Hepatocyte (in vitro differentiated cells): Measurements from ENCODE around the gene DMD. TPM values are rescaled to one million over a fixed set of nuclear protein-coding genes. Genes with fewer than 3 reads are reported as not detected.

ENCODE experiments used
- DNase-seq: peaks from one replicate; pipeline ENCODE4 v3.0.0-alpha.2; 2016; ENCODE audit warnings: low spot score
- H2AFZ ChIP-seq: fragments of 200-600 bp; sonication (generic); 2 replicates; pipeline ENCODE4 v1.6.0; 2016; ENCODE audit warnings: antibody characterized with exemption, mild to moderate bottlenecking
- H3K27ac ChIP-seq: fragments of 200-600 bp; sonication (generic); 2 replicates; pipeline ENCODE4 v1.5.1; 2016; ENCODE audit warnings: mild to moderate bottlenecking
- H3K27me3 ChIP-seq: fragments of 200-600 bp; sonication (generic); 2 replicates; pipeline ENCODE4 v1.6.1; 2016
- H3K36me3 ChIP-seq: fragments of 200-600 bp; sonication (generic); replicated peaks from 2 replicates; pipeline ENCODE4 v1.5.1; 2016; ENCODE audit warnings: low read depth; ENCODE audit not compliant: insufficient read depth
- H3K4me1 ChIP-seq: fragments of 200-600 bp; sonication (generic); 2 replicates; pipeline ENCODE4 v1.5.1; 2016; ENCODE audit warnings: mild to moderate bottlenecking, moderate library complexity; ENCODE audit not compliant: insufficient read depth
- H3K4me2 ChIP-seq: fragments of 200-600 bp; sonication (generic); 2 replicates; pipeline ENCODE4 v1.6.0; 2016
- H3K4me3 ChIP-seq: fragments of 200-600 bp; sonication (generic); 2 replicates; pipeline ENCODE4 v1.5.1; 2016; ENCODE audit warnings: mild to moderate bottlenecking
- H3K79me2 ChIP-seq: fragments of 200-600 bp; sonication (generic); 2 replicates; pipeline ENCODE4 v1.6.0; 2017; ENCODE audit warnings: mild to moderate bottlenecking
- H3K9me2 ChIP-seq: fragments of 200-600 bp; sonication (generic); replicated peaks from 2 replicates; pipeline ENCODE4 v1.6.0; 2017; ENCODE audit warnings: mild to moderate bottlenecking; ENCODE audit not compliant: insufficient read depth
- H3K9me3 ChIP-seq: fragments of 200-600 bp; sonication (generic); 2 replicates; pipeline ENCODE4 v1.5.1; 2016; ENCODE audit warnings: low read depth, mild to moderate bottlenecking
- H4K20me1 ChIP-seq: fragments of 200-600 bp; sonication (generic); 2 replicates; pipeline ENCODE4 v1.6.0; 2016; ENCODE audit warnings: mild to moderate bottlenecking; ENCODE audit not compliant: insufficient read depth, poor library complexity, severe bottlenecking
- CTCF ChIP-seq: fragments of 200-600 bp; sonication (generic); IDR thresholded peaks from 2 replicates; pipeline ENCODE4 v1.5.1; 2016; ENCODE audit warnings: antibody characterized with exemption, mild to moderate bottlenecking; ENCODE audit not compliant: poor library complexity
- EZH2 ChIP-seq: fragments of 200-600 bp; sonication (generic); IDR thresholded peaks from 2 replicates; pipeline ENCODE4 v1.6.1; 2016; ENCODE audit warnings: antibody characterized with exemption, mild to moderate bottlenecking, borderline replicate concordance
- EZH2phosphoT487 ChIP-seq: fragments of 200-600 bp; sonication (generic); IDR thresholded peaks from one replicate; pipeline ENCODE4 v1.6.1; 2018; ENCODE audit warnings: antibody characterized with exemption, mild to moderate bottlenecking, low read depth, moderate library complexity; ENCODE audit not compliant: unreplicated experiment, severe bottlenecking
- WGBS: methylation state at CpG from one replicate; pipeline ENCODE4 v1.1.6; 2016; ENCODE audit warnings: low lambda C conversion rate; ENCODE audit errors: missing lambda C conversion rate; 5-methylcytosine and 5-hydroxymethylcytosine counted together
- polyA plus RNA-seq: library from polyadenylated mRNA; unstranded; fragments of >200 nt; fragmentation: Nextera tagmentation; extraction: Ambion mirVana; gene quantifications from 2 replicates; pipeline ENCODE4 v1.2.1, GENCODE V29; 2016
- total RNA-seq: library from RNA; depleted of rRNA; stranded (reverse); fragments of >200 nt; gene quantifications from 2 replicates; pipeline ENCODE4 v1.2.3, GENCODE V29; 2014

DMD gene
- total and polyA plus RNA-seq, 2 experiments from 2014 or later: 14.2 to 27.8 TPM

- no peaks in the 10 kb centered on the region for H3K9me2 ChIP-seq
- no peak overlapping the region for H2AFZ ChIP-seq
- WGBS: 84% methylated on average over 5 of the region's 5 CpGs
- no peak overlapping the region for H3K4me2 ChIP-seq
- no peak for DNase-seq
- no peaks in the 10 kb centered on the region for H4K20me1 ChIP-seq
- no peaks in the 10 kb centered on the region for H3K79me2 ChIP-seq
- no peak overlapping the region for H3K4me3 ChIP-seq
- no peaks in the 10 kb centered on the region for H3K9me3 ChIP-seq
- H3K27me3 ChIP-seq: no peaks in the 10 kb centered on the region
- H3K4me1 ChIP-seq: no peaks in the 10 kb centered on the region
- no peaks in the 10 kb centered on the region for H3K36me3 ChIP-seq
- TF ChIP-seq CTCF (no peak), EZH2 (no peak), EZH2phosphoT487 (no peak)
- H3K27ac ChIP-seq: peak overlapping the region; percentile 45
Observed at GRCh38 chrX:31224381-31225012, 1986.9 kb downstream of the DMD start.

GRCh38 chrX:31223817-31224216, 1987.5 kb downstream of the DMD start:
- H3K4me1 ChIP-seq: no peaks in the 10 kb centered on the region
- no peak overlapping the region for H3K4me2 ChIP-seq
- H2AFZ ChIP-seq: no peak overlapping the region
- no peaks in the 10 kb centered on the region for H3K79me2 ChIP-seq
- H3K9me3 ChIP-seq: no peaks in the 10 kb centered on the region
- H3K27me3 ChIP-seq: no peaks in the 10 kb centered on the region
- WGBS: 83% methylated on average over 3 of the region's 3 CpGs
- DNase-seq: no peak
- TF ChIP-seq EZH2phosphoT487 (no peak), CTCF (no peak), EZH2 (no peak)
- H3K27ac ChIP-seq: peak overlapping the region; percentile 45
- no peaks in the 10 kb centered on the region for H3K9me2 ChIP-seq
- no peaks in the 10 kb centered on the region for H4K20me1 ChIP-seq
- H3K4me3 ChIP-seq: no peak overlapping the region
- no peaks in the 10 kb centered on the region for H3K36me3 ChIP-seq

- no peak for DNase-seq
- H2AFZ ChIP-seq: no peak overlapping the region
- no peaks in the 10 kb centered on the region for H4K20me1 ChIP-seq
- H3K4me2 ChIP-seq: no peak overlapping the region
- 77% methylated on average over 6 of the region's 6 CpGs for WGBS
- no peaks in the 10 kb centered on the region for H3K27me3 ChIP-seq
- H3K9me3 ChIP-seq: no peaks in the 10 kb centered on the region
- TF ChIP-seq EZH2: no peak
- H3K79me2 ChIP-seq: no peaks in the 10 kb centered on the region
- H3K4me3 ChIP-seq: no peak overlapping the region
- no peak overlapping the region for H3K27ac ChIP-seq
- H3K4me1 ChIP-seq: no peaks in the 10 kb centered on the region
- H3K9me2 ChIP-seq: no peaks in the 10 kb centered on the region
- no peaks in the 10 kb centered on the region for H3K36me3 ChIP-seq
Observed at GRCh38 chrX:31222946-31223345, 1988.4 kb downstream of the DMD start.

- 64% methylated on average over 6 of the region's 6 CpGs for WGBS
- DNase-seq: no peak
- TF ChIP-seq EZH2phosphoT487 (no peak), EZH2 (no peak), CTCF (no peak)
- H3K36me3 ChIP-seq: no peaks in the 10 kb centered on the region
- H3K9me3 ChIP-seq: no peaks in the 10 kb centered on the region
- no peaks in the 10 kb centered on the region for H3K27me3 ChIP-seq
- H2AFZ ChIP-seq: no peak overlapping the region
- no peaks in the 10 kb centered on the region for H4K20me1 ChIP-seq
- H3K27ac ChIP-seq: no peak overlapping the region
- no peaks in the 10 kb centered on the region for H3K9me2 ChIP-seq
- no peaks in the 10 kb centered on the region for H3K4me1 ChIP-seq
- no peaks in the 10 kb centered on the region for H3K79me2 ChIP-seq
- H3K4me3 ChIP-seq: no peak overlapping the region
- no peak overlapping the region for H3K4me2 ChIP-seq
Observed at GRCh38 chrX:31219174-31219573, 1992.2 kb downstream of the DMD start.
